HFF-Myc (cell line): Measurements from ENCODE around the gene LNP1.
"Not testable (repeated sequence)": the region's sequence is repeated elsewhere in the genome, so short reads cannot be mapped to it uniquely, and the experiment has no call there.

Source experiments
- DNase-seq: peaks from one replicate; pipeline ENCODE4 v3.0.0-alpha.2; 2011; ENCODE audit warnings: low read depth; ENCODE audit errors: extremely low read depth
- H3K4me3 ChIP-seq: replicated peaks from 2 replicates; pipeline ENCODE4 v1.5.1; 2011; ENCODE audit warnings: low read depth, mild to moderate bottlenecking, control low read depth, low read length
- TF ChIP-seq, protein P1 (sequence below): IDR thresholded peaks from 2 replicates; pipeline ENCODE4 v1.5.1; 2012; ENCODE audit warnings: mild to moderate bottlenecking, low read depth, low read length, control low read depth; ENCODE audit errors: missing control alignments

The LNP1 gene

DNA sequence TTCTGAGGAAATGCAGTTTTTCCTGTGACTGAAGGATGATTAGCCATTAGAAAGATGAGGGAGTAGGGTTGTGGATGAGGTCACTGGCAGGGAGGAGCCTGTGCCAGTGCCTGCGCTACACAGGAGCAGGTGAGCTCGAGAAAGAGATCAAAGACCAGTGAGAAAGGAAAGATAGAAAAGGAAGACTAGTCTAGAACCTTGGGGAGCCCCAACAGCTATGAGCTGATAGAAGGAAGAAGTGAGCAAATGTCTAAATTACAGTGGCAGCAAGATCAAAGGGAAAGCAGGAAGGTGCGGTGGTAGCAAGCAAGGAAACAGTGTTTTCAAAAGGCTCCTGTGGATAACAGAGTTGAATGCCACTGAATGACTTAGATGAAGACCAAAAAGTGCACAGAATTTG lies 39.6 kb downstream of the LNP1 start:
- TF ChIP-seq, protein P1, sequence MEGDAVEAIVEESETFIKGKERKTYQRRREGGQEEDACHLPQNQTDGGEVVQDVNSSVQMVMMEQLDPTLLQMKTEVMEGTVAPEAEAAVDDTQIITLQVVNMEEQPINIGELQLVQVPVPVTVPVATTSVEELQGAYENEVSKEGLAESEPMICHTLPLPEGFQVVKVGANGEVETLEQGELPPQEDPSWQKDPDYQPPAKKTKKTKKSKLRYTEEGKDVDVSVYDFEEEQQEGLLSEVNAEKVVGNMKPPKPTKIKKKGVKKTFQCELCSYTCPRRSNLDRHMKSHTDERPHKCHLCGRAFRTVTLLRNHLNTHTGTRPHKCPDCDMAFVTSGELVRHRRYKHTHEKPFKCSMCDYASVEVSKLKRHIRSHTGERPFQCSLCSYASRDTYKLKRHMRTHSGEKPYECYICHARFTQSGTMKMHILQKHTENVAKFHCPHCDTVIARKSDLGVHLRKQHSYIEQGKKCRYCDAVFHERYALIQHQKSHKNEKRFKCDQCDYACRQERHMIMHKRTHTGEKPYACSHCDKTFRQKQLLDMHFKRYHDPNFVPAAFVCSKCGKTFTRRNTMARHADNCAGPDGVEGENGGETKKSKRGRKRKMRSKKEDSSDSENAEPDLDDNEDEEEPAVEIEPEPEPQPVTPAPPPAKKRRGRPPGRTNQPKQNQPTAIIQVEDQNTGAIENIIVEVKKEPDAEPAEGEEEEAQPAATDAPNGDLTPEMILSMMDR, result no peak
- H3K4me3 ChIP-seq, result no peak overlapping the region

DNA sequence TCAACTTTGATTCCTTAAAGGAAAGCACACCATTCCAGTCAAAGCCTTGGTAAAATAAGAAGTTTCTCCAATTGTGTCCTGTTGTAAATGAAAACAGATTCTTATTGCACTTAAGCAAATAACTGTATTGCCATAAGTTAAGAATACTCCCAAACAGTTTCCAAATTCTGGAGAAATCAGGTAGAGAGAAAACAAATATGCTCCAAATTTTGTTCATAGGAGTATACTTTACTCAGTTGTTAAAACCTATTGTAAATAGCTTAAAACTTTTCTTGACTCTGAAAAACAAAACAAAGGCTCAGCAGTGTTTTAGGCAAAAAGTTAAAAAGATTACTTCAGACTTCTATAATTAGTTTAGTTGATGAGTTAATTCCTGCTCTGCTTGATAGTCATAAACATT lies 42.4 kb downstream of the LNP1 start:
- TF ChIP-seq, protein P1, result no peak

More for the DNA sequence above, 39.6 kb downstream of the LNP1 start:
- no peak for DNase-seq

GRCh38 chr3:100447067-100447466 lies 45.7 kb downstream of the LNP1 start:
- not testable (repeated sequence) for H3K4me3 ChIP-seq, DNase-seq

More for the DNA sequence above, 42.4 kb downstream of the LNP1 start:
- DNase-seq, result no peak
- no peak overlapping the region for H3K4me3 ChIP-seq

DNA sequence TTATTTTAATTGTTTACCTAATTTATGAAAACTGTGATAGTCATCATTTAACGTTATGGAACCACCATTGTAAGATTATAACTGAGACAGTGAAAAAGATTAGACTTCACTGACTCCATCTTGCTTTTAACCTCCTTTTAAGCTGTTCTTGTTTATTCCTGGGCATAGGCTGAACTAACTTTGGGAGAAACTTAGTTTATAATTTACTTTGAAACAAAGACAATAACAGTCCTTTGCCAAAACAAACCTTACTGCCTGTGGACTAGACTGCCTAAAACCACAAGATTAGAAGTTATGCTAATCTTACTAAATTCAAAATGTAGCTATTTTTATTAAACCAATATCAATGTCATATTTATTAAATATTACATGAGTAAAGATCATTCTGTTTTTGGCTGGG lies 46.7 kb downstream of the LNP1 start:
- no peak for DNase-seq
- TF ChIP-seq, protein P1, result no peak
- no peak overlapping the region for H3K4me3 ChIP-seq

- DNase-seq, result no peak
- no peak overlapping the region for H3K4me3 ChIP-seq
- TF ChIP-seq, protein P1, result no peak
Measured at GRCh38 chr3:100449214-100449613, 47.9 kb downstream of the LNP1 start.

DNA sequence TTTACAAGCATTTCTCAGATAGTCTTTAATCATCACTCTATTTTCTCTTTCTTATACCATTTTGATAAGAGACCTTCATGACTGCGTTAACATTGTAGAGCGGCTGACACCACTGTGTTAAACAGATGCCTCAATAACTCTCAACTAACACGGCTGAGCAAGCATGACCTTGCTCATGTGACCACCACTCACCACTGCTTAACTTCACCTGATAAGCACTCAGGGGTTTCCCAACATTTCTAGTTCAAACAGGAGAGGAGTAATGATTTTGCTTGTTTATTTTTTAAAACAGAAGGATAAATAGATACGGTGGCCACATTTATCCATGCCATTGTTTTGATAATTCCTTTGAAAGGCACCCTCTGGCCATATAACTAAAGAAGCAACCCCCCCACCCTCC lies 53.3 kb downstream of the LNP1 start:
- TF ChIP-seq, protein P1, result no peak
- DNase-seq, result no peak
- no peak overlapping the region for H3K4me3 ChIP-seq

DNA sequence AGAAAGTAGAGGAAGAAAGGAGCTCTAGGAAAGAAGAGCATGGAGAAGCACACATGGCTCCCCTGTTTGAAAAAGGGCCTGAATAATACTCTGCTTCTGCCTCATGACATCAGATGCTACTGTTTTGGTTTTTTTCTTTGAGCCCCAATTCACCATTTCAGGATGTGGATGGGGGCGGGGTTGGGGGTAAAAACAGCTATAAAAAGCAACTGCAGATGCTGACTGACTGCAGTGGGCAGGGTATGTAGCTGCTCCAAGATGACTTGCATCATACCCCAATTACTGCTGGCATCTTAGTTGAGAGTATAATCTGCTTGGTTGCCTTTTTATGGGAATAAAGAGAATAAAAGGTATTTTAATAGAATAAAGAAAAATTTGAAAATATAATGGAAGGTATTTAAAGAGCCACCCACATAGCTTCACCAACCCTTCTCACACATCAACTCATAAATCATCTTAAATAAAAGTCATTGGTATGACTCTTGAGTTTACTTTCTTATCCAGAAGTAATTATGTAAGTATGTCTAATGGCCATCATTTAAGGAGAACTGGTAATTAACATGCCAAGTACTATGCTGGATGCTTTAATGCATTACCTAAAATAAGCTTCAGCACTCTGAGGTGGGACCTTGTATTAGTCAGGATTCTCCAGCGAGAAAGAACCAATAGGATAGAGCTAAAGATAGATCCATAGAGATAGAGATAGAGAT lies 54.7 kb downstream of the LNP1 start:
- TF ChIP-seq, protein P1, result no peak
- no peak overlapping the region for H3K4me3 ChIP-seq
- no peak for DNase-seq
